BE2C (cell line): Measurements from ENCODE around the gene OSBPL6.

ENCODE experiments used
- DNase-seq: peaks from one replicate; pipeline ENCODE4 v3.0.0-alpha.2; 2020
- H3K27me3 ChIP-seq: fragments of 250-450 bp; sonication (Bioruptor Pico); 2 replicates; pipeline ENCODE4 v1.5.1; 2020; ENCODE audit warnings: mild to moderate bottlenecking
- H3K36me3 ChIP-seq: fragments of 250-450 bp; sonication (Bioruptor Pico); 2 replicates; pipeline ENCODE4 v1.5.1; 2020; ENCODE audit warnings: mild to moderate bottlenecking
- H3K4me1 ChIP-seq: fragments of 250-450 bp; sonication (Bioruptor Pico); 2 replicates; pipeline ENCODE4 v1.5.1; 2020
- H3K4me3 ChIP-seq: 2 replicates; pipeline ENCODE4 v1.5.1; 2011; ENCODE audit warnings: low read depth, low read length
- H3K9me3 ChIP-seq: fragments of 250-450 bp; sonication (Bioruptor Pico); 2 replicates; pipeline ENCODE4 v1.5.1; 2020
- TF ChIP-seq, protein P1 (sequence below): IDR thresholded peaks from 2 replicates; pipeline ENCODE4 v1.5.1; 2012; ENCODE audit warnings: mild to moderate bottlenecking, low read depth, low read length

The OSBPL6 gene

DNA sequence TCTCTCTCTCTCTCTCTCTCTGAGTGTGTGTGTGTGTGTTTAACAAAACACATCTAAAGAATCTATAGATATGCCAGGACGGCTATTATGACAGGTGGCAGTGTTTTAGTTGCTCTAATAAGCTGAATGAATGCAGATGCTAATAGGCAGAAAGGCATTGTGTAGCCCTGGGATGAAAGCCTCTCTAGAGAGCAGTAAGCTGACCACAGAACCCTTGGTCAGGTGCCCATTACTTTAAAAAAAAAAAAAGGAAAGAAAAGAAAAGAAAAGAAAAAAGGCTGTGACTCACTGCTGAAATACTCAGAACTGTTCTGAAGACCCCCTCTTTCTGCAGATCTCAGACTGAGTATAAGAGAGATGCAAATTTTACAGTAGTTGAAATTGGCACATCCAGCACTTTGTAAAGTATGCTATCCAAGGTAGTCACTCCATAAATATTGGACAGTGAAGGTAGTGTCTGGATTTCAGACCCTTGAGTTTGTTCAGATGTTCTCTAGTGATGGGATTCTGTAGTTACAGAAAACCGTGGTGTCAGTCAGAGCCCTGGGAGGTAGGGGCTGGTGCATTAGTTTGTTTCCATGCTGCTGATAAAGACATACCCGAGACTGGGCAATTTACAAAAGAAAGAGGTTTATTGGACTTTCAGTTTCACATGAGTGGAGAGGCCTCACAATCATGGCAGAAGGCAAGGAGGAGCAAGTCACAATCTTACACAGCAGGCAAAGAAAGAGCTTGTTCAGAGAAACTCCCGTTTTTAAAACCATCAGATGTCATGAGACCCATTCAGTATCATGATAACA lies 30.9 kb downstream of the OSBPL6 start:
- Histone ChIP-seq H3K36me3 (no peaks in the 10 kb centered on the region), H3K9me3 (no peaks in the 10 kb centered on the region), H3K27me3 (no peaks in the 10 kb centered on the region), H3K4me1 (peaks cover 4% of the 10 kb centered on the region), H3K4me3 (no peak overlapping the region)
- TF ChIP-seq, protein P1, sequence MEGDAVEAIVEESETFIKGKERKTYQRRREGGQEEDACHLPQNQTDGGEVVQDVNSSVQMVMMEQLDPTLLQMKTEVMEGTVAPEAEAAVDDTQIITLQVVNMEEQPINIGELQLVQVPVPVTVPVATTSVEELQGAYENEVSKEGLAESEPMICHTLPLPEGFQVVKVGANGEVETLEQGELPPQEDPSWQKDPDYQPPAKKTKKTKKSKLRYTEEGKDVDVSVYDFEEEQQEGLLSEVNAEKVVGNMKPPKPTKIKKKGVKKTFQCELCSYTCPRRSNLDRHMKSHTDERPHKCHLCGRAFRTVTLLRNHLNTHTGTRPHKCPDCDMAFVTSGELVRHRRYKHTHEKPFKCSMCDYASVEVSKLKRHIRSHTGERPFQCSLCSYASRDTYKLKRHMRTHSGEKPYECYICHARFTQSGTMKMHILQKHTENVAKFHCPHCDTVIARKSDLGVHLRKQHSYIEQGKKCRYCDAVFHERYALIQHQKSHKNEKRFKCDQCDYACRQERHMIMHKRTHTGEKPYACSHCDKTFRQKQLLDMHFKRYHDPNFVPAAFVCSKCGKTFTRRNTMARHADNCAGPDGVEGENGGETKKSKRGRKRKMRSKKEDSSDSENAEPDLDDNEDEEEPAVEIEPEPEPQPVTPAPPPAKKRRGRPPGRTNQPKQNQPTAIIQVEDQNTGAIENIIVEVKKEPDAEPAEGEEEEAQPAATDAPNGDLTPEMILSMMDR = no peak
- DNase-seq = no peak

DNA sequence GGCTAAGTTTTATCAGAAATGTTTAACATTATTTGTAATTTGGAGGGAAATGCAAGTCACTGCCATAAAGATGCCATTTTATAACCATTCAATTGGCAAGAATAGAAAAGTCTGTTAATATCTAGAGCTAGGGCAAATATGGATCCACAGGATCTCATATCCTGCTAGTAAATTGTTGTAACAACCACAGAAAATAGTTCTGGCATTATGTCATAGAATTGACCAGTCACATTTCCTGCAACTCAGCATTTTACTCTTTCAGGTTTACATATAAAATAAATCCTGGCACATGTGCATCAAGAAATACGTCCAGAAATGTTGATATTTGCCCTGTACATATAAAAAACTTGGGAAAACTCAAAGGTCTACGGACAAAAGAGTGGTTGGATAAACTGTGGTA lies 32.9 kb downstream of the OSBPL6 start:
- TF ChIP-seq, protein P1 = no peak
- no peak for DNase-seq
- Histone ChIP-seq H3K4me1 (peaks cover 4% of the 10 kb centered on the region), H3K27me3 (no peaks in the 10 kb centered on the region), H3K9me3 (no peaks in the 10 kb centered on the region), H3K4me3 (no peak overlapping the region), H3K36me3 (no peaks in the 10 kb centered on the region)

DNA sequence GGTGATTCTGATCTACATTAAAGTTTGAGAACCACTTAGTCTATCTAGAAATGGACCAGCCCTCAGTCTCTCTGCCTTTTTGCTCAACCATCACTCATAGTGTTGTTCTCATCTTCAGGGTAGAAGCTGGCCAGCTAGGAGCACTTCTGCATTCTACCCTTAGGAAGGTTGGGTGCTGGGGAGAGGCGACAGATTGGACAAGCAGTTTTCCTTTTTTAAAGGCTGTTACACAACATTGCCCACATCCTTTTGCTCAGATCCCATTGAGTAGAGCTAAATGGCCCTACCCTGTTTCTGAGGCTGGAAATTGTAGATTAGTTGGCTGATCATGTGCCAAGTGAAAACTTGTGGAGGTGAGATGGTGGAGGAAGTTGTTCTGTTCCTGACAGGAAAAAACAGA lies 35.6 kb downstream of the OSBPL6 start:
- Histone ChIP-seq H3K36me3 (no peaks in the 10 kb centered on the region), H3K4me3 (no peak overlapping the region), H3K4me1 (no peaks in the 10 kb centered on the region), H3K9me3 (no peaks in the 10 kb centered on the region), H3K27me3 (no peaks in the 10 kb centered on the region)
- DNase-seq = no peak
- TF ChIP-seq, protein P1 = no peak

DNA sequence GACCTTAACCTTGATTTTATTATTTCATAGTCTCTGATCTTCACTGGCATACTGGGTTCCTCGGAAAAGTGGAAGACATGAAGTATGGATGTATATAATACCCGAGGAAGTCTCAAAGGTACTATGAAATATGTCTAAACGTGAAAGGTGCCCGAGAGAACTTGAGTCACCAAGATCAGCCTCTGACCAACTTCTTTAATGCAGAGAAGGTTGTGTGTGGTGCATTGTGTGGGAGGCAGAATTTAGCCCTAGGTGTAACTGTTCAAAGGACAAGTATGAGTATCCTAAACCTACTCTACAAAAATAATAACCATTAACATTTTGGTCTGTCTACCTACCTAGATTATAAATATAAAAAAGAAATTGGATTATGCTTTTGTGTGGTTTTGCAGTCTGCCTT lies 36.1 kb downstream of the OSBPL6 start:
- H3K36me3 ChIP-seq = no peaks in the 10 kb centered on the region
- no peak overlapping the region for H3K4me3 ChIP-seq
- DNase-seq = no peak
- no peaks in the 10 kb centered on the region for H3K9me3 ChIP-seq
- no peaks in the 10 kb centered on the region for H3K4me1 ChIP-seq
- TF ChIP-seq, protein P1 = no peak
- no peaks in the 10 kb centered on the region for H3K27me3 ChIP-seq

DNA sequence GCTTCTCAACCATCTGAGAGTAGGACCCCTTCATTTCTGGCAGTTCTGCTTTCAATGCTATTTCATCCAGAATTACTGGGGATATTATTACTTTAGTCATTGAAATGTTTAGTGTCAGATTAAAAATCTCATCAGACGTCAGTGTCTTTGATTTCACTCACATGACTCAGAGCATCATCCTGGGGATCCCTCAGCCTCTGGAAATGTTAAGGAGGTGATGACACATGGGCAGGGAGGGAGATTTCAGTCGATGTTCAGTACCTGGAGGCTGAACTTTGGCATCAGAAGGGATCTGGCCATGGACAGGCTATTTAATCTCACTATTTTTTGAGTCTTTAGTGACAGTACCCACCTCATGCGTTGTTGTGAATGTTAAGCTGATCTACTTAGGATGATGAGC lies 39.1 kb downstream of the OSBPL6 start:
- H3K9me3 ChIP-seq = no peaks in the 10 kb centered on the region
- no peak for DNase-seq
- TF ChIP-seq, protein P1 = no peak
- H3K27me3 ChIP-seq = no peaks in the 10 kb centered on the region
- no peaks in the 10 kb centered on the region for H3K4me1 ChIP-seq
- no peak overlapping the region for H3K4me3 ChIP-seq
- no peaks in the 10 kb centered on the region for H3K36me3 ChIP-seq

DNA sequence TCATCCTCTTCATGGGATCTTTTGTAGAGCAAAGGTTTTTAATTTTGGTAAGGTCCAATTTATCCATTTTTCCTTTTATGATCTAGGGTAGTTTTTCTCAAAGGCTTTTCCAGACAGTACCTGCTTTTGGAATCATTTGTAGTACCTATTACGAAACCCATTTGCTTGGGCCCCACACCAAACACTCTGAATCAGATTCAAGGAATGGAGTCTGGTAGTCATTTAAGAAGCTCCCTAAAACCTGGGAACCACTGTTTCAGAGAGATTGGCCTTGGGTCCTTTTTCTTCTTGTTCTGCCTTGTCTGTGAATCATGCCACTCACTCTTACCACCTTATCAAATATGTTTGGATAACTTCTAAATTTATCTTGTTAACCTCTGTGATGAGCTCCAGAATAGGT lies 40.3 kb downstream of the OSBPL6 start:
- Histone ChIP-seq H3K9me3 (no peaks in the 10 kb centered on the region), H3K27me3 (no peaks in the 10 kb centered on the region), H3K36me3 (no peaks in the 10 kb centered on the region), H3K4me1 (no peaks in the 10 kb centered on the region), H3K4me3 (no peak overlapping the region)
- TF ChIP-seq, protein P1 = no peak
- no peak for DNase-seq
